Measurements from ENCODE around the gene ITFG1.

Gene ITFG1

DNA sequence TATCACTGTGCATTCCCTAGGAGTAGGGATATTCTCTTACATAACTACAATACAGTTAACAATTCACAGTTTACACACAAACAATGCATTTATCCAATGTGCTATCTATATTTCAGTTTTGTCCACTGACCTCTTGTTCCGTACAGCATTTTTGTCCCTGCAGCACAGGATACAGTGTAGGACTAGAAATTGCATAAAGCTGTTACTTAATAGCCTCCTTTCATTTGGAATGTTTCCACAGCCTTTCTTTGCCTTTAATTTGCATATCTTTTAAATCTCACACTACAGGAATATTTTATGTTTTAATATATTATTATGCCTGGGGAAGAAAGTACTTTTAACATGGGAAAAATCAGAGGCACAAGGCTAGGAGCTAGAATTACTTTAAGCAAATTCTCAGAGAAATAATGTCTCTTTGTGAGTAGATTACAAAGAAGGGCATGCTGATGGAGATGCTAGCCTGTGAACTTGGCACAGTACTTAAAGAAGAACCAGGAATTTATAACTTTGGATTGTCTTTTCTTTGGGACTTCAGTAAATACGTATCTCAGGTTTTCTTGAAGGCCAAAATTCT is 144.3 kb downstream of the ITFG1 start:
- Histone ChIP-seq H3K27me3 (ENCODE audit: control insufficient read depth in 2 of 2, insufficient read depth in 2 of 2, low read length in 2 of 2) (no peaks in the 10 kb centered on the region), H3K4me1 (ENCODE audit: control insufficient read depth in 2 of 2, insufficient read depth in 2 of 2, low read length in 2 of 2) (no peaks in the 10 kb centered on the region), H3K9ac (ENCODE audit: low read depth in 1 of 2, low read length in 2 of 2) (no peak overlapping the region), H3K4me3 (ENCODE audit: low read length in 2 of 2) (no peak overlapping the region), H3K9me3 (ENCODE audit: control insufficient read depth in 2 of 2, low read length in 2 of 2) (no peaks in the 10 kb centered on the region), H3K27ac (ENCODE audit: low read depth in 2 of 2, low read length in 2 of 2) (no peak overlapping the region), H3K36me3 (ENCODE audit: control insufficient read depth in 2 of 2, insufficient read depth in 2 of 2, low read length in 2 of 2) (peaks cover 0 to 3% of the 10 kb centered on the region in 2 donors)

DNA sequence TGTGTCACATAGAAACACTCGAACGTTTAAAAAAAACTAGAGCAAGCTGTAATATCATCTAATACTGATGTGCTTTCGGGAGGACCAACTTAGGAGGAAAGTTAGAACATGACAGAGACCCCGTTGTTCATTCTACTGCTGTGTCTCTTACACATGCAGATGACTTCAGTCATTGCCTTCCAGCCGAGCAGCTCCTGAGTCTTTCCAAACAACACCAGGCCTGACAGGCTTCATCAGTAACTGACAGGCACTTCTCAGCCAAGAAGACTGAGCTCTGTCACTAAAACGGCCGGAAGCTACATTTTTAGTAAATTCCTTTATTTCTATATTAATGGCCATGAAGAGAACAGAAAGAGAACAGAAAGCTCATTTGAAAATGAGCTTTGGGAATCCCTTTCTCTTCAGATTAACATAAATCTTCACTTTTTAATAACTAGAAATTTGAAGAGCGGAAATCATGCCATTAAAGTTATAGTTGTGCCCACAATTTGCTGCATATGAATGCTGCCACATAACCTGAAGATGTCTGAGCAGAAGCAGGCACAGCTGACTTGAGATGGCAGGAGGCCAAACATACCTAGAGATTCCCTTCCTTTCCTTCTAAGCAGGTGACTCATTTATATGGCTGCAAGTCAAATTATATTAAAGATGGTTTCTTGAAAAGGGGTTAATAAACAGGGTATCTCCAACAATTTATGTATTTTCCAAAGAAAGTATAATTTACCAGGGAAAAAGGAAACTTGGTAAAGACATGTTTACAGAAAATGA is 148.9 kb downstream of the ITFG1 start:
- no peaks in the 10 kb centered on the region for H3K4me1 ChIP-seq (ENCODE audit: control insufficient read depth in 2 of 2, insufficient read depth in 2 of 2, low read length in 2 of 2)
- H3K27me3 ChIP-seq (ENCODE audit: control insufficient read depth in 2 of 2, insufficient read depth in 2 of 2, low read length in 2 of 2): no peaks in the 10 kb centered on the region
- no peak overlapping the region for H3K4me3 ChIP-seq (ENCODE audit: low read length in 2 of 2)
- H3K9me3 ChIP-seq (ENCODE audit: control insufficient read depth in 2 of 2, low read length in 2 of 2): no peaks in the 10 kb centered on the region
- no peak overlapping the region for H3K27ac ChIP-seq (ENCODE audit: low read depth in 2 of 2, low read length in 2 of 2)
- H3K9ac ChIP-seq (ENCODE audit: low read depth in 1 of 2, low read length in 2 of 2): no peak overlapping the region
- H3K36me3 ChIP-seq (ENCODE audit: control insufficient read depth in 2 of 2, insufficient read depth in 2 of 2, low read length in 2 of 2): peaks cover 0 to 8% of the 10 kb centered on the region in 2 donors

DNA sequence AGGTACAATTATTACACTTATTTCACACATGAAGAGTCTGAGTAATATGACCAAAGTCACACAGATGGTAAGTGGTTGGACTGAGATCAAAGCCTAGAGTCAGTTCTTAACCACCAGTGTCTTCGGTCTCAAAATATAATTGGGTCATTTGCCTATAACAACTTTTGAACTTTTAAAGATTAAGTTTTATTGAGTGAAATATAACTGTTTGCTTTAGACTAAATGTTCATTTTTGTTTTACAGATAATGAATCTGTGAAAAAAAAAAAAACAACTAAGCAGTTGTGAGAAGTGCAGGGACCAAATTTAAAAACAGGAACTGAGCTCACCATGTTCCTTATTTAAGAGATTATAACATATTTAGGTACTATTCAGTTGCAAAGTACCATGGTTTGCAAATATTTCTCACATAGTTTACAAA is 150.1 kb downstream of the ITFG1 start:
- Histone ChIP-seq H3K9me3 (ENCODE audit: control insufficient read depth in 2 of 2, low read length in 2 of 2) (no peaks in the 10 kb centered on the region), H3K27ac (ENCODE audit: low read depth in 2 of 2, low read length in 2 of 2) (no peak overlapping the region), H3K27me3 (ENCODE audit: control insufficient read depth in 2 of 2, insufficient read depth in 2 of 2, low read length in 2 of 2) (no peaks in the 10 kb centered on the region), H3K4me3 (ENCODE audit: low read length in 2 of 2) (no peak overlapping the region), H3K4me1 (ENCODE audit: control insufficient read depth in 2 of 2, insufficient read depth in 2 of 2, low read length in 2 of 2) (no peaks in the 10 kb centered on the region), H3K9ac (ENCODE audit: low read depth in 1 of 2, low read length in 2 of 2) (no peak overlapping the region), H3K36me3 (ENCODE audit: control insufficient read depth in 2 of 2, insufficient read depth in 2 of 2, low read length in 2 of 2) (peaks cover 0 to 8% of the 10 kb centered on the region in 2 donors)

DNA sequence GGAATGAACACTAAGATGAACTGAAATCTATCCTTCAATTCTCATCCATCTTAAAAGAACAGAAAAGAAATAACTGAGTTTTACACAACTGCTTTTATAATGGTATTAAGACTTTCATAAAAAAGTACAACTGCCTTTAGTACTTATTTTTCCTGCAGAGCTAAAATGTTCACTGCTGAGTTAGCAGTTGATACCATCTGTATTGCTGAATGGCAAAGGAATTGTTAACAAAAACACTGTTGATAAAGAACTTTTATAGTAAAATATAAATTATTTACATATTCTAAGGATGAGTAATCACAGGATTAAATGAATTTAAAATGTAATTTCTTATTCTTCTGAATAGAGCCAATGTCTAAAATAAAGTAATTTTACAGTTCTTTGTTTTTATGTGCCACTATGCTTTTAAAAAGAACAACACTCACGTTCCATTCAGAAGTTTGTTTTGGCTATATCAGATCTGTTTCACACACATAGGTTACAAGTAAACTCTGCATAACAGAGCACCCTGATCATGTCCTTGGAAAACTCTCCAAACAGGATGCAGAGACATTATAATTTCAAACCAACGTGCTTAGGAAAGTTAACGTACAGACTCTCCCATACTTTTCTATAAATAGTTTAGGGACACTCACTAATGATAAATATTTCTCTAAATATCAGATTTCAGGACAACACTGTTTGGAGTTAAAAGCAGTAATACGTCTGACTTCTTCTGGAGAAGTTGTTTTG is 151.1 kb downstream of the ITFG1 start:
- no peaks in the 10 kb centered on the region for H3K4me1 ChIP-seq (ENCODE audit: control insufficient read depth in 2 of 2, insufficient read depth in 2 of 2, low read length in 2 of 2)
- no peak overlapping the region for H3K4me3 ChIP-seq (ENCODE audit: low read length in 2 of 2)
- no peak overlapping the region for H3K9ac ChIP-seq (ENCODE audit: low read depth in 1 of 2, low read length in 2 of 2)
- no peaks in the 10 kb centered on the region for H3K27me3 ChIP-seq (ENCODE audit: control insufficient read depth in 2 of 2, insufficient read depth in 2 of 2, low read length in 2 of 2)
- H3K36me3 ChIP-seq (ENCODE audit: control insufficient read depth in 2 of 2, insufficient read depth in 2 of 2, low read length in 2 of 2): peaks cover 0 to 8% of the 10 kb centered on the region in 2 donors
- no peaks in the 10 kb centered on the region for H3K9me3 ChIP-seq (ENCODE audit: control insufficient read depth in 2 of 2, low read length in 2 of 2)
- H3K27ac ChIP-seq (ENCODE audit: low read depth in 2 of 2, low read length in 2 of 2): no peak overlapping the region

DNA sequence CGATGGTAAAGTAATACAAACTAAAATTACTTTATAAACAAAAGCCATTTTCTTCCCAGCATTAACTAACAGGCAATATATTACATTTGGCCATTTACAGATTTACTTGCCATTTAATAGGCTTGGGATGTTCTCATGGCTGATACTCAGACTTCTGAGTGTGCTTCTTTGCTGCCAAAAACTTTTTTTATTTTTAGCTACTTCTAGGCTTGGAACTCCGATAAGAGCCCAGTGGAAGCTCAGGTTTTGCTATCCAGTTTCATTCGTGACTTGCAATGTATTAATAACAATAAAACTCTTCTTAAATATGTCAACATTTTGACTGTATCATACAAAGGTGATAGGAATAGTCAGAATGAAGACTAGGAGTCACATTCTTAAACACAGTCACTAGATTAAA is 152.3 kb downstream of the ITFG1 start:
- Histone ChIP-seq H3K27ac (ENCODE audit: low read depth in 2 of 2, low read length in 2 of 2) (no peak overlapping the region), H3K27me3 (ENCODE audit: control insufficient read depth in 2 of 2, insufficient read depth in 2 of 2, low read length in 2 of 2) (no peaks in the 10 kb centered on the region), H3K4me3 (ENCODE audit: low read length in 2 of 2) (no peak overlapping the region), H3K36me3 (ENCODE audit: control insufficient read depth in 2 of 2, insufficient read depth in 2 of 2, low read length in 2 of 2) (peaks cover 0 to 8% of the 10 kb centered on the region in 2 donors), H3K4me1 (ENCODE audit: control insufficient read depth in 2 of 2, insufficient read depth in 2 of 2, low read length in 2 of 2) (no peaks in the 10 kb centered on the region), H3K9me3 (ENCODE audit: control insufficient read depth in 2 of 2, low read length in 2 of 2) (no peaks in the 10 kb centered on the region), H3K9ac (ENCODE audit: low read depth in 1 of 2, low read length in 2 of 2) (no peak overlapping the region)

DNA sequence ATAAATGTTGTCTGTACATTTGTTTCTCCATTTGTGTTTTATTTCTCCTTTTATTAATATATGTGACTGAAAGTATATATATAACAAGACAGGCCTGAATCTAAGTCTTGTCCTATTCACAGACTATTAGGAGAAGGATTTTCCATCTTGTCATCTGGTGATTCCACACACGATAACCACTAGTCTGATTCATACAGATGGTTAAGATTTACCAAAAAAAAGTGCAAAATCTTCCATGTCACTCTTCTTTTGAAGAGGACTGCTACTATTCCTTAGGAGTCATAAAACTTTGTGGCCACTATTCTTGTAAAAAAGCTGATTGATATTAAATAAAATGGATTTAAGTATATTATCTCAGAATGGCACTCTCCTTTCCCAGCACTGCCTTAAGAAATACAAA is 156.3 kb downstream of the ITFG1 start:
- peaks cover 0 to 3% of the 10 kb centered on the region in 2 donors for H3K4me1 ChIP-seq (ENCODE audit: control insufficient read depth in 2 of 2, insufficient read depth in 2 of 2, low read length in 2 of 2)
- no peaks in the 10 kb centered on the region for H3K9me3 ChIP-seq (ENCODE audit: control insufficient read depth in 2 of 2, low read length in 2 of 2)
- H3K36me3 ChIP-seq (ENCODE audit: control insufficient read depth in 2 of 2, insufficient read depth in 2 of 2, low read length in 2 of 2): no peaks in the 10 kb centered on the region
- H3K27me3 ChIP-seq (ENCODE audit: control insufficient read depth in 2 of 2, insufficient read depth in 2 of 2, low read length in 2 of 2): no peaks in the 10 kb centered on the region
- H3K9ac ChIP-seq (ENCODE audit: low read depth in 1 of 2, low read length in 2 of 2): no peak overlapping the region
- H3K4me3 ChIP-seq (ENCODE audit: low read length in 2 of 2): no peak overlapping the region
- H3K27ac ChIP-seq (ENCODE audit: low read depth in 2 of 2, low read length in 2 of 2): no peak overlapping the region

DNA sequence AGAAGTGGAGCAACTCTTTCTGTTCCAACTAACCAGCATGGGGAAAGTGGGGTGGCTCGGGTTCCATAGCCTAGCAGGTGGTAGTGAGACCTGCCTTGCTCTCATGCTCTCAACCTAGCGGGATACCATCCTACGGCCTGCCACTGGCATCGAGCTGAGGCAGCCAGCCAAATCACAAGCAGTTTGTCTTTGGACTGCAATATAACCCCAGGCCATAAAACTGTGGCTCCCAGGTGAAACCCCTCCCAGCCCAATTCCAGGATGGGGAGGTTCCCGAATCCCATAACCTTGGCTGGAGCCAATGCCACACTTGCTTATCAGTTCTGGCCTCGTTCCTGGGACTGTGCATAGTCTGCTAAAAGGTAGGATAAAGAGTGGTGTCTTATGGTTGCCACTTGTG is 161.3 kb downstream of the ITFG1 start:
- Histone ChIP-seq H3K27ac (ENCODE audit: low read depth in 2 of 2, low read length in 2 of 2) (no peak overlapping the region), H3K9me3 (ENCODE audit: control insufficient read depth in 2 of 2, low read length in 2 of 2) (no peaks in the 10 kb centered on the region), H3K4me1 (ENCODE audit: control insufficient read depth in 2 of 2, insufficient read depth in 2 of 2, low read length in 2 of 2) (peaks cover 0 to 3% of the 10 kb centered on the region in 2 donors), H3K27me3 (ENCODE audit: control insufficient read depth in 2 of 2, insufficient read depth in 2 of 2, low read length in 2 of 2) (no peaks in the 10 kb centered on the region), H3K4me3 (ENCODE audit: low read length in 2 of 2) (no peak overlapping the region), H3K36me3 (ENCODE audit: control insufficient read depth in 2 of 2, insufficient read depth in 2 of 2, low read length in 2 of 2) (no peaks in the 10 kb centered on the region), H3K9ac (ENCODE audit: low read depth in 1 of 2, low read length in 2 of 2) (no peak overlapping the region)

GRCh38 chr16:47284999-47285398 is 175.9 kb downstream of the ITFG1 start:
- H3K4me3 ChIP-seq (ENCODE audit: low read length in 2 of 2): no peak overlapping the region
- H3K27me3 ChIP-seq (ENCODE audit: control insufficient read depth in 2 of 2, insufficient read depth in 2 of 2, low read length in 2 of 2): no peaks in the 10 kb centered on the region
- peaks cover 0 to 3% of the 10 kb centered on the region in 2 donors for H3K9me3 ChIP-seq (ENCODE audit: control insufficient read depth in 2 of 2, low read length in 2 of 2)
- H3K36me3 ChIP-seq (ENCODE audit: control insufficient read depth in 2 of 2, insufficient read depth in 2 of 2, low read length in 2 of 2): no peaks in the 10 kb centered on the region
- H3K9ac ChIP-seq (ENCODE audit: low read depth in 1 of 2, low read length in 2 of 2): no peak overlapping the region
- H3K27ac ChIP-seq (ENCODE audit: low read depth in 2 of 2, low read length in 2 of 2): no peak overlapping the region
- H3K4me1 ChIP-seq (ENCODE audit: control insufficient read depth in 2 of 2, insufficient read depth in 2 of 2, low read length in 2 of 2): no peaks in the 10 kb centered on the region

- Histone ChIP-seq H3K9ac (ENCODE audit: low read depth in 1 of 2, low read length in 2 of 2) (no peak overlapping the region), H3K4me3 (ENCODE audit: low read length in 2 of 2) (no peak overlapping the region), H3K27me3 (ENCODE audit: control insufficient read depth in 2 of 2, insufficient read depth in 2 of 2, low read length in 2 of 2) (no peaks in the 10 kb centered on the region), H3K4me1 (ENCODE audit: control insufficient read depth in 2 of 2, insufficient read depth in 2 of 2, low read length in 2 of 2) (no peaks in the 10 kb centered on the region), H3K36me3 (ENCODE audit: control insufficient read depth in 2 of 2, insufficient read depth in 2 of 2, low read length in 2 of 2) (no peaks in the 10 kb centered on the region), H3K27ac (ENCODE audit: low read depth in 2 of 2, low read length in 2 of 2) (no peak overlapping the region), H3K9me3 (ENCODE audit: control insufficient read depth in 2 of 2, low read length in 2 of 2) (peaks cover 0 to 3% of the 10 kb centered on the region in 2 donors)
These were observed 182.4 kb downstream of the ITFG1 start for GRCh38 chr16:47278306-47278970.

- H3K27ac ChIP-seq (ENCODE audit: low read depth in 2 of 2, low read length in 2 of 2): no peak overlapping the region
- no peaks in the 10 kb centered on the region for H3K27me3 ChIP-seq (ENCODE audit: control insufficient read depth in 2 of 2, insufficient read depth in 2 of 2, low read length in 2 of 2)
- H3K4me3 ChIP-seq (ENCODE audit: low read length in 2 of 2): no peak overlapping the region
- H3K9ac ChIP-seq (ENCODE audit: low read depth in 1 of 2, low read length in 2 of 2): no peak overlapping the region
- no peaks in the 10 kb centered on the region for H3K9me3 ChIP-seq (ENCODE audit: control insufficient read depth in 2 of 2, low read length in 2 of 2)
- H3K4me1 ChIP-seq (ENCODE audit: control insufficient read depth in 2 of 2, insufficient read depth in 2 of 2, low read length in 2 of 2): no peaks in the 10 kb centered on the region
- no peaks in the 10 kb centered on the region for H3K36me3 ChIP-seq (ENCODE audit: control insufficient read depth in 2 of 2, insufficient read depth in 2 of 2, low read length in 2 of 2)
These were observed 184.3 kb downstream of the ITFG1 start for GRCh38 chr16:47276522-47276921.

Data from mucosa of rectum (tissue), 2 donors.